A549 (cell line): Measurements from ENCODE around the gene ACSBG1. TPM values are rescaled to one million over a fixed set of nuclear protein-coding genes. Genes with fewer than 3 reads are reported as not detected.

Experiments
- ATAC-seq, 2 experiments: fragments of 200-7000 bp in 1 of 2; fragments of >200 bp in 1 of 2; cut with Nextera tagmentation in 1 of 2; cut with Tn5 transposase in 1 of 2; 3 replicates each; pipeline versions ENCODE4 v1.8.0 to v1.9.1; 2018 to 2020; ENCODE audit warnings: mild to moderate bottlenecking in 1 of 2, moderate library complexity in 1 of 2
- CTCF ChIA-PET: fragments of 300-600 bp; sonication (Branson Sonifier 250); formaldehyde crosslinking; extraction: SDS; loops from one replicate; lab custom pipeline; 2021; ENCODE audit warnings: antibody characterized with exemption, inconsistent platforms; lab: Yijun Ruan, JAX
- POLR2A ChIA-PET: fragments of 350-600 bp; formaldehyde crosslinking; extraction: SDS; loops from one replicate; lab custom pipeline; 2021; ENCODE audit warnings: antibody characterized with exemption, inconsistent platforms; lab: Yijun Ruan, JAX
- DNase-seq, 2 experiments: peaks; one replicate each; pipeline versions ENCODE4 v3.0.0 to v3.0.0-alpha.2; 2011 to 2016; ENCODE audit warnings: low read depth in 1 of 2, low spot score in 1 of 2
- FAIRE-seq: peaks from 2 replicates; lab custom pipeline; 2011; peaks lifted over from hg19 to GRCh38; lab: Jason Lieb, UNC
- H3K27ac ChIP-seq, 2 experiments: fragments of >200 bp; sonication (Bioruptor Twin); formaldehyde crosslinking; 3 replicates each; pipeline ENCODE4 v1.5.1; 2016 to 2017
- H3K4me1 ChIP-seq: fragments of >200 bp; sonication (Bioruptor Twin); formaldehyde crosslinking; 3 replicates; pipeline ENCODE4 v1.6.1; 2016
- H3K4me2 ChIP-seq: fragments of >200 bp; sonication (Bioruptor Twin); formaldehyde crosslinking; 3 replicates; pipeline ENCODE4 v1.6.1; 2016
- H3K4me3 ChIP-seq: fragments of >200 bp; sonication (Bioruptor Twin); formaldehyde crosslinking; 3 replicates; pipeline ENCODE4 v1.5.1; 2016
- H3K9me3 ChIP-seq: fragments of >200 bp; sonication (Bioruptor Twin); formaldehyde crosslinking; 3 replicates; pipeline ENCODE4 v1.6.1; 2016
- BHLHE40 ChIP-seq: IDR thresholded peaks from 2 replicates; pipeline ENCODE4 v1.6.1; 2012; ENCODE audit warnings: low read depth, low read length, inconsistent platforms
- CBX2 ChIP-seq: fragments of 200-600 bp; sonication (generic); IDR thresholded peaks from 2 replicates; pipeline ENCODE4 v1.6.1; 2016; ENCODE audit warnings: low read depth, mild to moderate bottlenecking, borderline replicate concordance
- EHMT2 ChIP-seq: fragments of 200-600 bp; sonication (generic); IDR thresholded peaks from 2 replicates; pipeline ENCODE4 v1.6.1; 2016; ENCODE audit warnings: antibody characterized with exemption, low read depth, mild to moderate bottlenecking, moderate library complexity
- EP300 ChIP-seq, 2 experiments: fragments of >200 bp; sonication (Bioruptor Twin); formaldehyde crosslinking; IDR thresholded peaks; 2 replicates in 1 of 2; 3 replicates in 1 of 2; pipeline ENCODE4 v1.6.1; 2016 to 2017
- FOXS1 ChIP-seq: fragments of 250-450 bp; sonication (Bioruptor Pico); IDR thresholded peaks from 2 replicates; pipeline ENCODE4 v1.5.0; 2020; ENCODE audit warnings: mild to moderate bottlenecking, moderate library complexity
- HEYL ChIP-seq: fragments of 250-450 bp; sonication (Bioruptor Pico); IDR thresholded peaks from 2 replicates; pipeline ENCODE4 v1.8.0; 2021; ENCODE audit warnings: mild to moderate bottlenecking, moderate library complexity
- HOXA7 ChIP-seq: fragments of 250-450 bp; sonication (Bioruptor Pico); IDR thresholded peaks from 2 replicates; pipeline ENCODE4 v1.5.0; 2020; ENCODE audit warnings: mild to moderate bottlenecking, moderate library complexity
- HOXB5 ChIP-seq: fragments of 250-450 bp; sonication (Bioruptor Pico); IDR thresholded peaks from 2 replicates; pipeline ENCODE4 v1.5.0; 2020; ENCODE audit warnings: mild to moderate bottlenecking, moderate library complexity
- JUN ChIP-seq, 2 experiments: fragments of >200 bp; sonication (Bioruptor Twin); formaldehyde crosslinking; IDR thresholded peaks; 2 replicates in 1 of 2; 3 replicates in 1 of 2; pipeline ENCODE4 v1.6.1; 2016 to 2017
- KDM1A ChIP-seq: fragments of 200-600 bp; sonication (generic); IDR thresholded peaks from 2 replicates; pipeline ENCODE4 v1.6.1; 2016; ENCODE audit warnings: low read depth, mild to moderate bottlenecking
- KDM5A ChIP-seq: fragments of 200-600 bp; sonication (generic); IDR thresholded peaks from 2 replicates; pipeline ENCODE4 v1.6.1; 2016; ENCODE audit warnings: antibody characterized with exemption, mild to moderate bottlenecking
- PHF8 ChIP-seq: fragments of 200-600 bp; sonication (generic); IDR thresholded peaks from 2 replicates; pipeline ENCODE4 v1.6.1; 2016; ENCODE audit warnings: low read depth, mild to moderate bottlenecking, antibody characterized with exemption, moderate library complexity, borderline replicate concordance
- POLR2AphosphoS2 ChIP-seq: conservative IDR thresholded peaks from 2 replicates; pipeline ENCODE4 v1.6.1; 2012; ENCODE audit warnings: low read length, improper control_type of control experiment, inconsistent platforms
- RCOR1 ChIP-seq: fragments of 150-350 bp; IDR thresholded peaks from 2 replicates; pipeline ENCODE4 v1.6.1; 2014; ENCODE audit warnings: antibody characterized with exemption, low read length, low read depth
- TP53 ChIP-seq: fragments of 250-450 bp; sonication (Bioruptor Pico); IDR thresholded peaks from 2 replicates; pipeline ENCODE4 v1.5.0; 2021; ENCODE audit warnings: mild to moderate bottlenecking, moderate library complexity
- ZFP36 ChIP-seq: fragments of 450-650 bp; IDR thresholded peaks from 2 replicates; pipeline ENCODE4 v1.6.1; 2014; ENCODE audit warnings: borderline replicate concordance; ENCODE audit not compliant: partially characterized antibody
- WGBS: methylation state at CpG from one replicate; pipeline ENCODE4 v1.1.6; 2017; ENCODE audit errors: missing lambda C conversion rate; 5-methylcytosine and 5-hydroxymethylcytosine counted together
- polyA plus RNA-seq, 4 experiments: library from polyadenylated mRNA; depleted of rRNA in 3 of 4; stranded (reverse); fragments of >200 nt; fragmentation: RNase III in 1 of 4; extraction: RNeasy Plus Mini Kit Qiagen cat#74134 plus additional on column Dnase treatment in 1 of 4; gene quantifications; 2 replicates in 3 of 4; 3 replicates in 1 of 4; pipeline ENCODE4 v1.2.3, GENCODE V29; 2011 to 2017
- TF ChIP-seq, protein P1 (sequence below): fragments of 250-450 bp; sonication (Bioruptor Pico); IDR thresholded peaks from 2 replicates; pipeline ENCODE4 v1.5.0; 2021; ENCODE audit warnings: mild to moderate bottlenecking, moderate library complexity, borderline replicate concordance
- TF ChIP-seq, protein P2 (sequence below): IDR thresholded peaks from 2 replicates; pipeline ENCODE4 v1.6.1; 2012; ENCODE audit warnings: low read depth, borderline replicate concordance
- TF ChIP-seq, protein P3 (sequence below): fragments of 250-450 bp; sonication (Bioruptor Pico); IDR thresholded peaks from 2 replicates; pipeline ENCODE4 v1.5.0; 2020; ENCODE audit warnings: low read depth, mild to moderate bottlenecking, moderate library complexity
- TF ChIP-seq, protein P4 (sequence below): IDR thresholded peaks from 2 replicates; pipeline ENCODE4 v1.6.1; 2012
- TF ChIP-seq, protein P5 (sequence below): fragments of 200-600 bp; sonication (generic); IDR thresholded peaks from 2 replicates; pipeline ENCODE4 v1.6.1; 2016; ENCODE audit warnings: antibody characterized with exemption, mild to moderate bottlenecking, moderate library complexity

Gene ACSBG1
- polyA plus RNA-seq, 2 of the 4 experiments (the other 2 are of a cell fraction), result 0.15 to 0.21 TPM

DNA sequence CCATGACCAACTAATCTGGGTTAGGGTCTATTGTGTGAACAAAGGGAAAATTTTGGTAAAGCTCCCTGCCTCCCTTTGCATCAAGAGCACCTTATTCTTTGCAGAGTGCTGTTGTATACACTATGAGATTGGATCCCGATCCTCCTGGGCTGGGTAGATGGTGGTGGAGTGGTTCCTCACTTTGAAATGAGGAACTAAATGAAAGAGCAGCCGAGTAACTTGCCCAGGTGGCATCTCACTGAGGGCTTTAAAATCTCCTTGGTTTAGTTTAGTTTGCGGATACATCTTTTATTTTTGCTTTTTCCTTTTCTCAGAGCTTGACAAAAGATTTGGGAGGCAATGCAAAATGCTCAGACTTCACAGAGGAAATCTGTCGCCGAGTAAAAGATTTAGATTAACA, 65.8 kb downstream of the ACSBG1 start (continued):
- TF ChIP-seq, protein P1, sequence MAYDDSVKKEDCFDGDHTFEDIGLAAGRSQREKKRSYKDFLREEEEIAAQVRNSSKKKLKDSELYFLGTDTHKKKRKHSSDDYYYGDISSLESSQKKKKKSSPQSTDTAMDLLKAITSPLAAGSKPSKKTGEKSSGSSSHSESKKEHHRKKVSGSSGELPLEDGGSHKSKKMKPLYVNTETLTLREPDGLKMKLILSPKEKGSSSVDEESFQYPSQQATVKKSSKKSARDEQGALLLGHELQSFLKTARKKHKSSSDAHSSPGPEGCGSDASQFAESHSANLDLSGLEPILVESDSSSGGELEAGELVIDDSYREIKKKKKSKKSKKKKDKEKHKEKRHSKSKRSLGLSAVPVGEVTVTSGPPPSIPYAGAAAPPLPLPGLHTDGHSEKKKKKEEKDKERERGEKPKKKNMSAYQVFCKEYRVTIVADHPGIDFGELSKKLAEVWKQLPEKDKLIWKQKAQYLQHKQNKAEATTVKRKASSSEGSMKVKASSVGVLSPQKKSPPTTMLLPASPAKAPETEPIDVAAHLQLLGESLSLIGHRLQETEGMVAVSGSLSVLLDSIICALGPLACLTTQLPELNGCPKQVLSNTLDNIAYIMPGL, result no peak
- TF ChIP-seq PHF8, result no peak
- TF ChIP-seq HEYL, result no peak
- TF ChIP-seq, protein P2, sequence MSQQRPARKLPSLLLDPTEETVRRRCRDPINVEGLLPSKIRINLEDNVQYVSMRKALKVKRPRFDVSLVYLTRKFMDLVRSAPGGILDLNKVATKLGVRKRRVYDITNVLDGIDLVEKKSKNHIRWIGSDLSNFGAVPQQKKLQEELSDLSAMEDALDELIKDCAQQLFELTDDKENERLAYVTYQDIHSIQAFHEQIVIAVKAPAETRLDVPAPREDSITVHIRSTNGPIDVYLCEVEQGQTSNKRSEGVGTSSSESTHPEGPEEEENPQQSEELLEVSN, result no peak
- no peak for TF ChIP-seq JUN (IDR thresholded peaks at IDR 0.05)
- TF ChIP-seq, protein P3, sequence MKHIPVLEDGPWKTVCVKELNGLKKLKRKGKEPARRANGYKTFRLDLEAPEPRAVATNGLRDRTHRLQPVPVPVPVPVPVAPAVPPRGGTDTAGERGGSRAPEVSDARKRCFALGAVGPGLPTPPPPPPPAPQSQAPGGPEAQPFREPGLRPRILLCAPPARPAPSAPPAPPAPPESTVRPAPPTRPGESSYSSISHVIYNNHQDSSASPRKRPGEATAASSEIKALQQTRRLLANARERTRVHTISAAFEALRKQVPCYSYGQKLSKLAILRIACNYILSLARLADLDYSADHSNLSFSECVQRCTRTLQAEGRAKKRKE, result no peak
- TF ChIP-seq CBX2, result no peak

DNA sequence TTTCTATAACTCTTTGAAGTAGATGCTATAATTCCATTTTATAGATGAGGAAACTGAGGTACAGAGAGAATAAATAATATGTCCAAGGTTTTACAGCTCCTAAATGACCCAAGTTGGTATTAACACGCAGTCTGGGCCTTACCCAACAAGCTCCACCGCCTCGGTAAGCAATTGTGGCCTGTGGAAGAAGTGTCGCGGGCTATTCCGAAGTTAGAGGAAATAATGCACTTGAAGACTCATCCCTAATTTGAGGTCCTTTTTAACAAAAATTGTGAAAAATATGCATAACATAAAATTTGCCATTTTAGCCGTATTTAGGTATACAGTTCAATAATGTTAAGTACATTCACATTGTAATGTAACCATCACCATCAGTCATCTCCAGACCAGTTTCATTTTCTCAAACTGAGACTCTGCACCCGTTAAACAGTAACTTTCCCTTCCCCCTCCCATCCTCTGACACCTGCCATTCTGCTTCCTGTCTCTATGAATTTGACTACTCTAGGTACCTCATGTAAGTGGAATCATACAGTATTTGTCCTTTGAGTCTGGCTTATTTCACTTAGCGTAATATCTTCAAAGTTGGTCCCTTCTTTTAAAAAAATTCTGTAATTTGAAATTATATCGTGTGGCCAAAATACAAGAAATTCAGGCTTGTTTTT, 67.0 kb downstream of the ACSBG1 start:
- TF ChIP-seq EHMT2, result no peak
- TF ChIP-seq, protein P4, sequence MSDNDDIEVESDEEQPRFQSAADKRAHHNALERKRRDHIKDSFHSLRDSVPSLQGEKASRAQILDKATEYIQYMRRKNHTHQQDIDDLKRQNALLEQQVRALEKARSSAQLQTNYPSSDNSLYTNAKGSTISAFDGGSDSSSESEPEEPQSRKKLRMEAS, result no peak
- TF ChIP-seq, protein P3, result no peak
- TF ChIP-seq HEYL, result no peak
- TF ChIP-seq POLR2AphosphoS2, result no peak
- no peak for TF ChIP-seq EP300 (IDR thresholded peaks at IDR 0.05)
- TF ChIP-seq, protein P5, sequence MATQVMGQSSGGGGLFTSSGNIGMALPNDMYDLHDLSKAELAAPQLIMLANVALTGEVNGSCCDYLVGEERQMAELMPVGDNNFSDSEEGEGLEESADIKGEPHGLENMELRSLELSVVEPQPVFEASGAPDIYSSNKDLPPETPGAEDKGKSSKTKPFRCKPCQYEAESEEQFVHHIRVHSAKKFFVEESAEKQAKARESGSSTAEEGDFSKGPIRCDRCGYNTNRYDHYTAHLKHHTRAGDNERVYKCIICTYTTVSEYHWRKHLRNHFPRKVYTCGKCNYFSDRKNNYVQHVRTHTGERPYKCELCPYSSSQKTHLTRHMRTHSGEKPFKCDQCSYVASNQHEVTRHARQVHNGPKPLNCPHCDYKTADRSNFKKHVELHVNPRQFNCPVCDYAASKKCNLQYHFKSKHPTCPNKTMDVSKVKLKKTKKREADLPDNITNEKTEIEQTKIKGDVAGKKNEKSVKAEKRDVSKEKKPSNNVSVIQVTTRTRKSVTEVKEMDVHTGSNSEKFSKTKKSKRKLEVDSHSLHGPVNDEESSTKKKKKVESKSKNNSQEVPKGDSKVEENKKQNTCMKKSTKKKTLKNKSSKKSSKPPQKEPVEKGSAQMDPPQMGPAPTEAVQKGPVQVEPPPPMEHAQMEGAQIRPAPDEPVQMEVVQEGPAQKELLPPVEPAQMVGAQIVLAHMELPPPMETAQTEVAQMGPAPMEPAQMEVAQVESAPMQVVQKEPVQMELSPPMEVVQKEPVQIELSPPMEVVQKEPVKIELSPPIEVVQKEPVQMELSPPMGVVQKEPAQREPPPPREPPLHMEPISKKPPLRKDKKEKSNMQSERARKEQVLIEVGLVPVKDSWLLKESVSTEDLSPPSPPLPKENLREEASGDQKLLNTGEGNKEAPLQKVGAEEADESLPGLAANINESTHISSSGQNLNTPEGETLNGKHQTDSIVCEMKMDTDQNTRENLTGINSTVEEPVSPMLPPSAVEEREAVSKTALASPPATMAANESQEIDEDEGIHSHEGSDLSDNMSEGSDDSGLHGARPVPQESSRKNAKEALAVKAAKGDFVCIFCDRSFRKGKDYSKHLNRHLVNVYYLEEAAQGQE, result no peak
- no peak for TF ChIP-seq KDM1A
- TF ChIP-seq ZFP36, result no peak
- no peak for TF ChIP-seq FOXS1
- TF ChIP-seq BHLHE40, result no peak
- no peak for TF ChIP-seq PHF8
- no peak for TF ChIP-seq HOXB5
- TF ChIP-seq KDM5A, result no peak
- TF ChIP-seq HOXA7, result no peak
- no peak for TF ChIP-seq RCOR1
- TF ChIP-seq TP53 (CRISPR knock-in tag), result no peak
- ATAC-seq (no peak), FAIRE-seq (no peak), DNase-seq (no peak)
- H3K4me1 ChIP-seq, result no peaks in the 10 kb centered on the region
- no peaks in the 10 kb centered on the region for H3K9me3 ChIP-seq
- ChIA-PET POLR2A (no interaction called here), CTCF (interaction anchor here (0.5 to 4.3 kb wide), 6 partner anchors 10 to 74 kb away, joined by 3 to 26 read pairs (median 8); partner anchors contain the start of gene CIB2)
- no peak overlapping the region for H3K27ac ChIP-seq
- no peak overlapping the region for H3K4me3 ChIP-seq
- H3K4me2 ChIP-seq, result no peak overlapping the region
- WGBS, result 89% methylated on average over 10 of the region's 10 CpGs
